GM18909 (cell line): ENCODE measurements around the gene WDR64.
"Not testable (repeated sequence)": the region's sequence is repeated elsewhere in the genome, so short reads cannot be mapped to it uniquely, and the experiment has no call there.

Experiments
- ATAC-seq: cut with Tn5 transposase; IDR thresholded peaks from one replicate; pipeline ENCODE4 v1.9.1; 2021; ENCODE audit warnings: mild to moderate bottlenecking; ENCODE audit not compliant: unreplicated experiment, poor library complexity

The WDR64 gene

DNA sequence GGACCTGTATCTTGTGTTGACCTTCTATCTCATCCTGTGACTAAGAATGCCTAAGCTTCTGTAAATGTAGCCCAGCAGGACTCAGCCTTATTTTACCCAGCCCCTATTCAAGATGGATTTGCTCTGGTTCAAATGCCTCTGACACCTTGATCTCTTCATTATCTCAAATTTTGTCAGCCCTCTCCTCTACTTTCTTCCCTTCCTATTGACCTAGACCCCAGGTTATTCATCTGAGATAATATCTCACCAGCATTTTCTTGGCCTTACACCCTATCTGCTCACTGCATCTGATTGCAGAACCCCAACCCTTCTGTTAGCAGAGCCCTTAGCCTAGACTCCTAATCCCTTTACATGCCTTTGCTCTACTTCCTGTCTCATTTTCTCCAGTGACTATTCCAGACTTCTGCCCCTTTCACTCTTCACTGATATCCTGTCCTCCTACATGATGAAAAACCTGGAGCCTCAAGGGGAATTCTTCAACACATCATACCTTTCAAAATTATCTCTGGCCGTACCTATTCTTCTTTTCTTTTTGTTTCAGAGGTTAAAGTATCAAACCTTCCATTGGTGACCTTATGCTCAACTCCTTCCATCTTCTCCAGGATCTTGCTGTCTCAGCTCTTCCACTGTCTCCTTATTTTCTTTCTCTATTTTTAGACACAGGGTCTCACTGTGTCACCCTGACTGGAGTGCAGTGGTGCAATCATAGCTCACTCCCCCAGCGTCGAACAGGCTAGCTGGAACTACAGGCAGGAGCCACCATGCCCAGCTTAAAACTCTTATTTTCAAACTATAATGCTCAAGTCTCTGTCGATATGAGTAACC is 44.9 kb downstream of the WDR64 start:
- no peak for ATAC-seq

DNA sequence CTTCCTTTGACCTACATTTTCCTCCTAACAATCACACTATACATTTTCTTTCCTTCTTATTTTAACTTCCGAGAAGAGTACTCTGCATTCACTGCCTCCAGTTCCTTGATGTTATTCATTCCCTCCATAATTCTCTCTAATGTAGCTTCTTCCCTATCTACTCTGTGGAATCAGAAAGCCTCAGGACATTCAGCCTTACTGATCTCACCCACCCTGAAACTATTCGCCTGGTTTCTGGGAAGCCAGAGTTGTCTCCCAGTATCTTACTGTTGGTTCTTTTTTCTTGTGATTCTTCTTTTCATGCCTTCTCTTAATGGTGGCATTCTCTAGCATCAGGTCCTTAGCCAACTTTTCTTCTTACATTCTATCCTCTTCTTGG is 45.5 kb downstream of the WDR64 start:
- no peak for ATAC-seq

DNA sequence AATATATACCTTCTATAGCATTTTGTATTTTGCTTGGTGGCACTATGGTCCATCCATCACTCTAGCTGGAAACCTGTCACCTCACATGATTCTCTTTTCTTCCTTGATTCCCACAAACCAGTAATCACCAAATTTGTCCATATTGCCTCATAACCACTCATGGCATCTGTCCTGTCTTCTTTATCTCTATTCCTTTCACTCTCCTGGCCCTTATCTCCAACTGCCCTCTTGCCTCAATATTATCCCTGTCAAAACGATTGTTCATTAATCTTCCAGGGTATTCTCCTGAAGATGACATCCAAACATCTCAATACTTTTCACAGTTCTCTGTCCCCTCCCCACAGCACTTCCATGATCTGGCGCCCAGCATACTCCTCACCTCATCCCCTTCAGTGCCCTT is 46.1 kb downstream of the WDR64 start:
- no peak for ATAC-seq

DNA sequence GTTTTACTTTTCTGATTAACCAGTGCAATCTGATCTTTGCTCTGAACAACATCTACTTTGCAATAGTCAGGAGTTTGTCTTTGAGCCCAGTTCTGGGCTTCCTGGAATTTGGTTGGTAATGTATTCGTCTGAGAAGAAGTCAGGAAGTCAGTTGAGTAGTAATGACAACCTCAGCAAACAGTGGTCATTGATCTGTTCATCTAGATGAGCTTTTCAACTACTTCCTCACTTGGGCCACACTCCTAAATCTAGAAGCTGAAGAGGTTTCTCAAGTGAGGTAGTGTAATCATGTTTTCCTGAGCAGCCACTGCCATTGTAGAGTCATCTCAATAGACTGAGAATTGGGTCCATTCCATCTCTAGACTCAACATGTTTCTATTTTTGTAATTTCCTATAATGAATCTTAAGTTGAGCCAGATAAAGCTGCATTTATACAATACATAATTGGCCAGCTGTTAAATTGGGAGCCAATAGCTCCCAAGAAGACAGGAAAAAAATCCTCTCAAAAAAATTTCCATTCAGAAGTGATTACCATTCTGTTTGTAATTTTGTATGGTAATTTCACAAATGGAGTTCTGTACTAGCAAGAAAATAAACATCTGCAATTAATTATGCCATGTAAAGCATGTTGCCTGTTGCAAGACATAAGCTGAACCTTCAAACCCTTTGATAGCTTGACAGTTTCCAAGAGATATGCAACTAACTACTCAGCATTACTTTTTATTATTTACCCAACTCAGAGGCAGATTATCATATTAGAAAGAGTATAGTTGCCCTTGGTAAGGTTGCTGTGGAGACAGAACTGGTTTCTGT is 49.6 kb downstream of the WDR64 start:
- ATAC-seq: no peak

DNA sequence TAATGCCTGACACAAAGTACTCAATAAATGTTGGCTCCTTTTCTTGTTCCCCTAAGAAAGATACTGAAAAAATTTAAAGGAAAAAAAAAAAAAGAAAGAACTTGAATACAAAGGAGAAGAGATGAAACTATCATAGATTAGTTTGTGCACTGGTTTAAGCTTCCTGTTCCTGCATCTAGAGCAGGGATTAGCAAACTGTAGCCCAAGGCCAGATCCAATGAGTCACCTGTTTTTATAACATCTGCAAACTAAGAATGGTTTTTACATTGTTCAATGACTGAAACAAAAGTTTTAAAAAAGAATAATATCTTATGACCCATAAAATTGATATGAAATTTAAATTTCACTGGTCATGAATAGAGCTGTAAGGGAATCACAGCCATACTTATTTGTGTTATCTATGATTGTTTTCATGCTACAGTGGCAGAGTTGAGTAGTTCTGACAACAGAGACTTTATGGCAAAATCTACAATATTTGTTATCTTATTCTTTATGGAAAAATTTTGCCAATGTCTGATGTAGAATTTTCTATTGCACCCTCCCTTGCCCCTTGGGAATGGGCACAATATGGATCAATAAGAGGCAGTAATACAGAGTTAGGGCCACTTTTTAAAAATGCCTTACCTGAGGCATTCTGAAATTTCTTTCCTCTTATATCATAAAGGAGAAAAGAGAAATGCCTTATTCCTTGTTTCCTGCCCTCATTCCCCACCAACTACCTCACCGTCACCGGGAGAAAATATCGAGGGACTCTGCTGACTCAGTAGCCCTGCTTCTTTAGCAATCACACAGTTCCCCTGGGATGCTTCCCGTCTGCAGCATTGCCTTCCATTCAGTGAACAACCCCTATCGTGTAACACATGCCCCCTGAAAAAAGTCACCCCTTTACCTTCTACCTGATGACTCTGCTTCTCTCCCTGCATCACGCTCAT is 50.6 kb downstream of the WDR64 start:
- ATAC-seq: no peak

DNA sequence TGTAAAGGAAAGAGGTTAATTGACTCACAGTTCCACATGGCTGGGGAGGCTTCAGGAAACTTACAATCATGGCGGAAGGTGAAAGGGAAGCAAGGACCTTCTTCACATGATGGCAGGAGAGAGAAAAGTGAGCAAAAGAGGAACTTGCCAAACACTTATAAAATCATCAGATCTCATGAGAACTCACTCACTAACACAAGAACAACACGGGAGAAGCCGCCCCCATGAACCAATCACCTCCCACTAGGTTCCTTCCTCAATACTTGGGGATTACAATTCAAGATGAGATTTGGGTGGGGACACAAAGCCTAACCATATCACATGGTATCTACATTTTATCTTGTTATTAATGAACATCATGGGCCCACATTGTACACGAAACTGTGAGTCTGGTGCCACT is 51.7 kb downstream of the WDR64 start:
- not testable (repeated sequence) for ATAC-seq

DNA sequence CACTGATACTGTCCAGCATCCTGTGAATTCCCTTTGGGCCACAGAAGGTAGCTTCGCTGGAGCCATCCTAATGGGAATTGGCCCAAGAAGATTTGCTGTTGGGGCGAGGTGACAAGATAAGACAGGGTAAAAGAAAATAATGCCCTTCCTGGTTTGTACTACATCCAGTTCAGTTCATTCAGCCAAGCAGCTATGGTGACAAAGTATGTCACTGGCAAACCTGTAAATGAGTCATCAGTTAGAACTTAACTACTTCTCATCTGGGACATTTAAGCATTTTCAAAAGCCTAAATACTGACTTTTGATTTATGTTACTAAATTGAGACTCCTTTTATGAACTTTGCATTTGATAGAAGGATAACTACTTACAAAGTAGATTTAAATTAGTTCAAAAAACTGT is 54.2 kb downstream of the WDR64 start:
- no peak for ATAC-seq

DNA sequence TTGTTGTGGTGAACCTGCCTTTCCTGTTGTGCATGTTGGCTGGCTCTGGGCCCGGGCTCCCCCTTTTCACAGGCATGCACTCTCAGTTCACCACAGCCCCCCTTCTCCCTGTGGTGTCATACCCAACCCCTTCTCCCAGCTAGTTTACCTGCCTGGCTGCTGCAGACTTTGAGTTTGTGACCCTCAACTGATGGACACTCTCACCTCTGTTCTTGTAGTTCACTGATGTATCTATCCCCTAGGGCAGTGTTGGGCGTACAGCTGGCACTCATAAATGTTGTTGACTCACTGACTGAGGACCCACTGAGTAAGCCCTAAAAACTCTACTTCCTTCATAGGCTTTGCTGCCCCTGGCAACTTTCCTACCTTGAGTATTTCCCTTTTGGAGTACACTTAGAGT is 54.9 kb downstream of the WDR64 start:
- no peak for ATAC-seq

DNA sequence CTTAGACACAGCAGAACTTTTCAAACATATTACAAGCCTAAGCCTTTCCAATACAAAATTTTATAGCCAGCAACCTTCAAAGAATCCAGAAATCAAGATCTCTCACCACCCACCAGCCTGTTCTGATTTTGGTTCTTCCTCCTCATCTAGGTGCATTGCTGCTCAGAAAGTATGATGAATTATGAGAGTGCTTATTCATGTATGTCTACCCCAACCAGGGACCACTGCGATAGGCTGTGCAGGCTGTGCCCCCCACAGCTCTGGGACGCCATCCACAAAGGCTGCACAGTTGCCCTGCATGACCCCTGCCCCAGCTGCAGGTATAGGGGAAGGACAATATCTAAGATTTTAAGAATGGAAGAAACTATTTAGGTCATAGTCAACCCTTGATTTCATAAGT is 55.4 kb downstream of the WDR64 start:
- ATAC-seq: no peak

DNA sequence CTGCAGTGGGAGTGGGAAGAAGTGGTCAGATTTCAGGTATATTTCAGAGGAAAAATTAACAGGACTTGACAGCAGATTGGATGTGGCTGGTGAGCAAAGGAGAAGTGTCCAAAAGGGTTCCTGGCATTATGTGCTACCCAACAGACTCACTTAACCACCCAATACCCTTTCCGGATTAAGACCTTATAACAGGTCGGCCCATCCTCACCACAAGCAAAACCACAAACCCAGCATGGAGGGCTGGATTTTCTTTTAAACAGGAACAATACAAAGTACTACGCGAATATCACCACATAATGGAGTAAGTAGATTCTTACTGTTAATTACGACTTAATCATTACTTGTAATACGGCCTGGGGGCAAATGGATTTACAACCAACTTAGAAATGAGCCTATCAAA is 59.2 kb downstream of the WDR64 start:
- ATAC-seq: no peak

DNA sequence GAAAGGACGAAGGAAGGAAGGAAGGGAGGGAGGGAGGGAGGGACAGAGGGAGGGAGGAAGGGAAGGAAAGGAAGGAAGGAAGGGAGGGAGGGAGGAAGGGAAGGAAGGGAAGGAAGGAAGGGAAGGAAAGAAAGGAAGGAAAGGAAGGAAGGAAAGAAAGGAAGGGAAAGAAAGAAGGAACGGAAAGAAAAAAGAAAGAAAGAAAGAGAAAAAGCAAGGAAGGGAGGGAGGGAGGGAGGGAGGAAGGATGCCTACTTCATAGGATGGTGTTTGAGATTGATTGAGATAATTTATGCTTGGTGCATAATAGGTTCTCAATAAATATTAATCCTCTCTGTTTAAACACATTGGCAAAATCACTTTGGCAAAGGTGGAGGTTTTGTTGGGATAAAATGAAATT is 61.2 kb downstream of the WDR64 start:
- ATAC-seq: no peak

DNA sequence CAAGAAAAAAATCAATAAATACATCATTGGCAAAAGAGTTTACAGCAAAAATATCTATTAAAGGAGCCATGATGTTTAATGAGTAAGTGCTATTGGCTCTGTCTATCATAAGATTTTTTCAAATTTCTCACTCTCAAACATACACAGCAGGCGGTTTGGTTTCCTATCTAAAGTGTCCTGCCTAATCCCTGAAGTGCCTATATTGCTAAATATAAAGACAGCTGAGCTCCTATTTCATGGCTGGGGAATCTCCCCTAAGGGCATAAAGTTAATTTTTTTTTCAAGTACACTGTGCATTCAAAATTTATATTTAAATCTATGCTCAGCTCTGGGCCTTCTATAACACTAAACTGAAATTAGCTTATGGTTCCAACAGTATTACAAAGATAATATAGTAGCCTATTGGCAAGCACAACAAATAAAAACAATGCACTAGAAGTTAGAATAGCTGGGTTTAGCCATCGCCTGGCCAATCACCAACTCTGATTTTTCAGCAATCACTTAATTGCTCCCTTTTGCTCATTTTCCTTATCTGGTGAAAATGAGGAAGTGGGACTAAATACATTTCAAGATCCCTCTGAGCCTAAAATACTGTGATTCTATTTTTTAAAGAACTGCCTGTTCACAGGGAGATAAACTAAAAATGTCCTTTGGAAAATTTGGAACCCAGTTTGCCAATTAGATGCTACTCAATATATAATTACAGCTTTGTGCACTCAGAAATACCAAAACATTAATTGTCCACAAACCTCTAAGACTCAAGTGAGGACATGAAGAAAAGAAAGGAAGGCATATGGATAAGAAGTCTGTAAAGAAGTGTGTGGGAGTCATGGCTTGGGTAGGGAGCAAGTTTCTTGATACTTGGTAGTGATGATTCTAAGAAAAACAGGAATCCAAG is 62.5 kb downstream of the WDR64 start:
- ATAC-seq: no peak

DNA sequence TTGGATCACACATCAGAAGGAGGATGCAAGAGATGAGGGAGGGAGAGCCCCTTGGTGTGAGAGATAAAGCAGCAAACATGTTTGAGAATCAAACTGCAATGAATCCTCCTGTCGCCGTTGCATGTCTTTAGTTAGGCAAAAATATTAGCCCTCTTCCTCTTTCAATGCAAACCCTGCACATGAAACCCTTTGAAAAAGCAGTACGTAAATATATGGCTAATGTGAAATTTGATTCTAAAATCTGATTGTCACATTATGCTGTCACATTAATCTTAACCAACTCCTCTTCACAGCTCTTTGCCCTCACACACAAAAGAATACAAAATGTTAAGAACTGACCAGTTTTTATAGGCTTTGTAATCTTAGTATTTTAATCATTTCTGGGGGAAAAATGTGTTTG is 63.4 kb downstream of the WDR64 start:
- no peak for ATAC-seq

DNA sequence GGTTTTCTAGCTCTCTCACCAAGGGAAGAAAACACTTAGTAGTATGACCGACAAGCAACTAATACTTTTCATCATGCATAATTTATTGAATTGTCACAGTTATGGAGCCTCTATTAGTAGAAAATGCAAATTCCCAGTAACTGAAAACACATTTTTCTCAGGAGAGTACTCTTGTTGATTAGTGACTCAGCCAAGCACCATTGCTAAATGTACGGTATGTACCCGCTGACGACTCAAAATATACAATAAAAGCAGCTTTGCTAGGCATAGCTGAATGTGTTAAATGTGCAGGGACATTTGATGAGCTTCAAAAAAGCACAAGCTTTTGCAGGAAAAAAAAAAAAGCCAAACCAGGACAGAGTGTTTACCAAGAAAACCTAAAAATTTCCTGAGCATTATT is 63.9 kb downstream of the WDR64 start:
- no peak for ATAC-seq

DNA sequence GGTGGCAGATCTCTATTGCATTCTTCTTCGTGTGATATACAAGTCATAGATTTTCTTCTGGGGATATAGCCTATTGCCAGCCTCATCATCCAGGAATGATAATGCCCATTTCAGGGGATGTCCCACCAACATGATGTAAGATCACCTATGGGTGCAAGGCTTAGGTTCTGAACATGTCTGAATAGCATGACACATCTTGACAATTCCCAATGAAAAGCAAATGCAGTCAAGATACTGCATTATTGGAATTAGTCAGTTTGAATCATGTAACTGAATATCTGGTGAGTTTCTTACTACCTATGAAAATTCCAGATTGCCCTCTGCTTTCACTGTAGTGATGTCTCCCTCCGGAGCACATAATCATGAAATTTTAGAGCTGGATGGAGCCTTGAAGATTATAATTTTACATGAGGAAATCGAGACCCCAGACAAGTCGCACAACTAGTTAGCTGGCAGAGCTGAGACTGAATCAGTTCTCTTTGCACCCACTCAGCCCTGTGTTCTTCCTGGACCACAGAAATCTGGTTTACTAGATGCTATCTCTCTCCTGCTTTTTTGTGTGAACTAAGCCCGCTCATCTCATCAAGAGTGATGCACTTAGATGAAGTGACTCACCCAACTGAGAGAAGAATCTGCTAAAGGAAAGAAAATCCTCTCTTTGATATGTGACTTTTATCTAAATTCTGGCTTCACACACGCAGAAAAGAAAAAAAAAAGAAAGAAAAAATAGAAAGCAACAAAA is 65.0 kb downstream of the WDR64 start:
- ATAC-seq: no peak

DNA sequence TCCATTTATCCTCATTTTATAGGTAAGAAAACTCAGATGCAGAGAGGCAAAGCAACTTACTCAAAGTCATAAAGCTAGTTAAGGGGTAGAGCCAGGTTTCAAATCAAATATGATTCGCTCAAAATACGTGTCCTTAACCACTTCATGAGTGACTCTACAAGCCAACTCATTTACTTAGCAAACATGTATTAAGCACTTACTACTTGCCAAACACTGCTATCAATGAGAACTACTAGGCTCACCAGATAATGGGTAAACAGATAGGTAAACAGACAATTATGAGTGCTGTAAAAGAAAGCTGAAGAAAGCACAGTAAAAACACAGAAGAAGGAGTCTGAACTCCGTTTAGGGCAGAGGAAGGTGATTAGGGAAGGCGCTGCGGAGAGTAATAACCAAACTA is 65.9 kb downstream of the WDR64 start:
- ATAC-seq: no peak

DNA sequence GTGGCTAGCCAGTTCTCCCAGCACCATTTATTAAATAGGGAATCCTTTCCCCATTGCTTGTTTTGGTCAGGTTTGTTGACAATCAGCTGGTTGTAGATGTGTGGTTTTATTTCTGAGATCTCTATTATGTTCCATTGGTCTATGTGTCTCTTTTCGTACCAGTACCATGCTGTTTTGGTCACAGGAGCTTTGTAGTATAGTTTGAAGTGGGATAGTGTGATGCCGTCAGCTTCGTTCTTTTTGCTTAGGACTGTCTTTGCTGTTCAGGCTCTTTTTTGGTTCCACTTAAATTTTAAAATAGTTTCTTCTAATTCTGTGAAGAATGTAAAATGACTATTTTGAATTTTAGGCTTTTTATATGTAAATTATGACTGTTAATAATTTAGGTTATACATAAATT is 68.9 kb downstream of the WDR64 start:
- ATAC-seq: no peak

DNA sequence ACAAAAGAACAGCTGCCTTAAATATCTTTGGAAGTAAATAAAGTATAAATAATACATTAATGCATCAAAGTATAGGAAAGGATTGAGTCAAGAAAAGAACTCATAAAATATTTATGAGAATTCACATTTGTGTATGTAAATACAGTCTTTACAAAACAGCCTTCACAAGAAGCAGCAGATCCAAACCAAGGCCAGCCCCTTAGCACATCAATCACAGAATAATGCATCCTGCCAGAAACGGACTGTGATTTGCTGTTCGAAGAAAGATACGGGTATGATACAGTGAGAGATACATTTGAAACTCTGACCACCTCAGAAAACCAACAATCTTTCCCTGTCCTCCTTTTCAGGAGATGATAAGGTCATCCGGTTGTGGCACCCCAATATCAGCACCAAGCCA is 70.9 kb downstream of the WDR64 start:
- no peak for ATAC-seq

DNA sequence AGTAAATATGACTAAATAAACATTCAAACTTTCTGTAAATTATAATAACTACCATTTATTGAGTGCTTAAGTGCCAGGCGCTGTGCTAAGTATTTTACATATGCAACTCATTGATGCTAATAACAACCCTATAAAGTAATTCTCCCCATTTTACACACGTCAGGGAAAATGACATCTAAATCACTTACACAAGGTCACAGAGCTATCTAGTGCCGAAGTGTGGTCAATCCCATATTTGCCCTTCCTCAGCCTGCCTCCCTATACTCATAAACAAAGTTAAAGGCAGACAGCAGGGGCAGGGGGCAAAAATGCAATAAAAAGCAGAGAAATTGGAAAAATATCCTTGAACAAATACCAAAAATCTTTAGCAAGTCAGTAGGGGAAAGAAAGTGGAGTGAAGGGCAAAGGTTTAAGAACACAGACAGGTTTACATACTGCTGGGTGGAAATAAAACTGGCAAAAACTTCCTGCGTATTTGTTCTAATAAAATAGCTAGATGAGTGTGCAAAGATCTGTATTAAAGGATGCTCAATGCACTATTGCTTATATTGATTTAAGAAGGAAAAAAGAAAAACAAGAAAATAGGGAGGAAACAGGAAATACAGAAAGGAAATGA is 72.8 kb downstream of the WDR64 start:
- ATAC-seq: no peak
